Fibroblast of lung (primary cell): ENCODE measurements around the gene OPRM1. TPM values are rescaled to one million over a fixed set of nuclear protein-coding genes. Genes with fewer than 3 reads are reported as not detected.

ENCODE experiments used
- DNase-seq, 2 donors: peaks; one replicate each; pipeline versions ENCODE4 v3.0.0 to v3.0.0-alpha.2; 2010; ENCODE audit warnings: low read depth in 2 of 2
- H2AFZ ChIP-seq: 2 replicates; pipeline ENCODE4 v1.5.1; 2012; ENCODE audit warnings: low read length, control low read depth, inconsistent platforms
- H3K27ac ChIP-seq: 2 replicates; pipeline ENCODE4 v1.5.1; 2011; ENCODE audit warnings: low read length, control low read depth; ENCODE audit not compliant: insufficient read depth
- H3K27me3 ChIP-seq: 2 replicates; pipeline ENCODE4 v1.5.1; 2011; ENCODE audit warnings: mild to moderate bottlenecking, low read length; ENCODE audit not compliant: control insufficient read depth, insufficient read depth
- H3K36me3 ChIP-seq: 2 replicates; pipeline ENCODE4 v1.5.1; 2011; ENCODE audit warnings: low read length; ENCODE audit not compliant: control insufficient read depth, insufficient read depth
- H3K4me1 ChIP-seq: 2 replicates; pipeline ENCODE4 v1.5.1; 2011; ENCODE audit warnings: low read length; ENCODE audit not compliant: control insufficient read depth, insufficient read depth; ENCODE audit errors: extremely low read depth
- H3K4me2 ChIP-seq: 2 replicates; pipeline ENCODE4 v1.5.1; 2011; ENCODE audit warnings: low read length, control low read depth; ENCODE audit not compliant: insufficient read depth; ENCODE audit errors: extremely low read depth
- H3K4me3 ChIP-seq, 4 experiments: fragments of 200-600 bp in 1 of 4; sonication (generic) in 1 of 4; replicated peaks in 1 of 4; 2 replicates each; pipeline ENCODE4 v1.5.1; 2011 to 2016; ENCODE audit warnings: low read length in 4 of 4, low read depth in 3 of 4, mild to moderate bottlenecking in 3 of 4, control low read depth in 2 of 4, inconsistent platforms in 1 of 4, mixed read lengths in 1 of 4; ENCODE audit not compliant: insufficient read depth in 1 of 4; ENCODE audit errors: control extremely low read depth in 1 of 4
- H3K79me2 ChIP-seq: 2 replicates; pipeline ENCODE4 v1.5.1; 2012; ENCODE audit warnings: mild to moderate bottlenecking, low read length, inconsistent platforms; ENCODE audit not compliant: control insufficient read depth, insufficient read depth
- H3K9ac ChIP-seq: 2 replicates; pipeline ENCODE4 v1.5.1; 2011; ENCODE audit warnings: mild to moderate bottlenecking, low read length, control low read depth; ENCODE audit not compliant: insufficient read depth
- H3K9me3 ChIP-seq: 2 replicates; pipeline ENCODE4 v1.5.1; 2012; ENCODE audit warnings: low read depth, low read length; ENCODE audit not compliant: control insufficient read depth, insufficient read depth
- H4K20me1 ChIP-seq: 2 replicates; pipeline ENCODE4 v1.5.1; 2011; ENCODE audit warnings: low read length; ENCODE audit not compliant: control insufficient read depth, insufficient read depth; ENCODE audit errors: extremely low read depth
- EZH2 ChIP-seq: IDR thresholded peaks from 2 replicates; pipeline ENCODE4 v1.5.1; 2012; ENCODE audit warnings: low read length, control low read depth, mild to moderate bottlenecking; ENCODE audit errors: missing control alignments
- polyA plus RNA-seq, 2 donors: library from polyadenylated mRNA; depleted of rRNA in 1 of 2; stranded (reverse) in 1 of 2; unstranded in 1 of 2; fragments of >200 nt; gene quantifications; 2 replicates each; pipeline ENCODE4 v1.2.1, GENCODE V29; 2011 to 2012; ENCODE audit warnings: missing spikeins in 1 of 2
- total RNA-seq: library from RNA; depleted of rRNA; stranded (reverse); fragments of >200 nt; gene quantifications from 2 replicates; pipeline ENCODE4 v1.2.1, GENCODE V29; 2014
- TF ChIP-seq, protein P1 (sequence below), 2 donors: IDR thresholded peaks in 1 of 2; conservative IDR thresholded peaks in 1 of 2; 1 replicate in 1 of 2; 2 replicates in 1 of 2; pipeline ENCODE4 v1.5.1; 2011 to 2012; ENCODE audit warnings: low read length in 2 of 2, control low read depth in 1 of 2, inconsistent platforms in 1 of 2, low read depth in 1 of 2, mild to moderate bottlenecking in 1 of 2

The OPRM1 gene
- total and polyA plus RNA-seq, 2 donors (not counting 1 experiment from before 2014, with no cell fraction given) = not detected

DNA sequence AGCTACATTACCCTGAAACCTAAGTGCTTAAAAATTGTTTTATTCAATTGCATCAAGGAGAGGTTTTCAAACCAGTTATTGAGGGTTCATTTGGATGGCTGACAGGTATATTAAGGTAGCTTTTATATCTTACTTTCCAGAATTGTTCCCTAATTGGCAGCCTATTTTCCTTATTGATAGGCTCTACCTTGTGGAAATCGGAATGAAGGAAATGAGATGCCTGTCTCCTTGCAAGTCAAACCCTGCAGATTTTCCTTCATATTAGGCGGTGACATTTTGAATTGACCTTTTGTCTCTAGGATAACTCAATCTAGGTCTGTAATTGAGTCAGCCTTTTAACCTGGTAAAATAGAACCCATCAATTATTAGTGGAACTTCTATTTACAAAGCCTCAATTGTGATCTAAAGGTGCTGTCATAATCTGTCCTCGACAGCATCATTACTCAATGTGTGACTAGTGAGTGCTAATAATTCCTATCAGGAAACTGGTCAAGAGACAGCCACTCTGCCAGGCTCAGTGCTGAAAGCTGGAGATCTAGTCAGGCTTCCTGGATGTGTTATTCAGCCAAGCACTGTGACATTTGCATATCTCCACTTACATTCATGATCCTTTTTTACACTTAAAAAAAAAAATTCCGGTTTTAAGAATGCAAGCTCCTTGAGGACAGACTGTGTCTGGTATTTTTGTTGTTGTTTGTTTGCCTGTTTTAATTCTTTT is 20.1 kb downstream of the OPRM1 start:
- no peaks in the 10 kb centered on the region for H3K9me3 ChIP-seq
- no peak for DNase-seq
- no peaks in the 10 kb centered on the region for H3K27me3 ChIP-seq
- no peak overlapping the region for H2AFZ ChIP-seq
- no peaks in the 10 kb centered on the region for H3K4me1 ChIP-seq
- H4K20me1 ChIP-seq = no peaks in the 10 kb centered on the region
- no peak overlapping the region for H3K4me2 ChIP-seq
- no peak overlapping the region for H3K9ac ChIP-seq
- H3K27ac ChIP-seq = no peak overlapping the region
- no peaks in the 10 kb centered on the region for H3K36me3 ChIP-seq
- no peaks in the 10 kb centered on the region for H3K79me2 ChIP-seq
- H3K4me3 ChIP-seq = no peak overlapping the region
- TF ChIP-seq EZH2 = no peak
- TF ChIP-seq, protein P1, sequence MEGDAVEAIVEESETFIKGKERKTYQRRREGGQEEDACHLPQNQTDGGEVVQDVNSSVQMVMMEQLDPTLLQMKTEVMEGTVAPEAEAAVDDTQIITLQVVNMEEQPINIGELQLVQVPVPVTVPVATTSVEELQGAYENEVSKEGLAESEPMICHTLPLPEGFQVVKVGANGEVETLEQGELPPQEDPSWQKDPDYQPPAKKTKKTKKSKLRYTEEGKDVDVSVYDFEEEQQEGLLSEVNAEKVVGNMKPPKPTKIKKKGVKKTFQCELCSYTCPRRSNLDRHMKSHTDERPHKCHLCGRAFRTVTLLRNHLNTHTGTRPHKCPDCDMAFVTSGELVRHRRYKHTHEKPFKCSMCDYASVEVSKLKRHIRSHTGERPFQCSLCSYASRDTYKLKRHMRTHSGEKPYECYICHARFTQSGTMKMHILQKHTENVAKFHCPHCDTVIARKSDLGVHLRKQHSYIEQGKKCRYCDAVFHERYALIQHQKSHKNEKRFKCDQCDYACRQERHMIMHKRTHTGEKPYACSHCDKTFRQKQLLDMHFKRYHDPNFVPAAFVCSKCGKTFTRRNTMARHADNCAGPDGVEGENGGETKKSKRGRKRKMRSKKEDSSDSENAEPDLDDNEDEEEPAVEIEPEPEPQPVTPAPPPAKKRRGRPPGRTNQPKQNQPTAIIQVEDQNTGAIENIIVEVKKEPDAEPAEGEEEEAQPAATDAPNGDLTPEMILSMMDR (conservative IDR thresholded peaks at IDR 0.05 in 1 of 2, IDR thresholded peaks at IDR 0.05 in 1 of 2; ENCODE audit: low read depth in 1 of 2, low read length in 2 of 2) = no peak

DNA sequence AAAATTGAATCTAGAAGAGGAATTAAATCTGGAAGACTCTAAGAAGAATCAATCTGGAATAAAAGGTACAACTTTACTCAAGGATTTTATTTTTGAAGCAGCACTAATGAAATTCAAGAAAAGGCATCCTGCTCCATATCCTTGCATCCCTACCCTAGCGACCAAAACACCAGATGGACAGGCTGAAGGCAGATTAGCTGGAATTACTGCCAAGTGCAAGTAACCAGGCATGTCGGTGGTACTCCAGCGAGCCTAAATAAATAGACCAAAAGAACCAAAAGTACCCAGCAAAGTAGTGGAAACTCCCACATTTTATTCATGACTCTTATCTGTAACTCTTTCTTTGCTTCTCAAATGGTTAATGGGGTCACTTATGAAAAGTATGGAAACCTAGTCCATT is 21.0 kb downstream of the OPRM1 start:
- Histone ChIP-seq H3K4me2 (no peak overlapping the region), H2AFZ (no peak overlapping the region), H3K4me3 (no peak overlapping the region), H4K20me1 (no peaks in the 10 kb centered on the region), H3K9ac (no peak overlapping the region), H3K27ac (no peak overlapping the region), H3K36me3 (no peaks in the 10 kb centered on the region), H3K79me2 (no peaks in the 10 kb centered on the region), H3K9me3 (no peaks in the 10 kb centered on the region), H3K27me3 (no peaks in the 10 kb centered on the region), H3K4me1 (no peaks in the 10 kb centered on the region)
- no peak for TF ChIP-seq EZH2
- TF ChIP-seq, protein P1 (conservative IDR thresholded peaks at IDR 0.05 in 1 of 2, IDR thresholded peaks at IDR 0.05 in 1 of 2; ENCODE audit: low read depth in 1 of 2, low read length in 2 of 2) = no peak
- no peak for DNase-seq

DNA sequence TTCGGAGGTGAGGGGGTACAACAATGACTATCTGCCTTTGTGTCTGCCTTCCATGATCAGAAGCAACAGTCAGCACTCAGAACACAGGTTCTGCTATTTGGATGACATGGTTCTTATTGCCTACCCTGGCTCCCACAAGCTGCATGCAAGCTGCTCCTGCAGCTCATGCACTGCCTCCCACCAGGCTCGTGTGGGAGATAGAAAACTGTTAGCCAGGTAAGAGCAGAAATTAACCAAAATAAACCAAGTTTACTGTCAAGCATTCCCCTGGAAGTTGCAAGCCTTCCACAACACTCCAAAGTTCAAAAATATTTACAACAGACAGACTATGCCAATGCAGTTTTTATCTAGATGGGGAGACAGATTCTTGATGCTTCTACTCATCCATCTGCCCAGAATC is 31.0 kb downstream of the OPRM1 start:
- H3K9me3 ChIP-seq = no peaks in the 10 kb centered on the region
- H3K79me2 ChIP-seq = no peaks in the 10 kb centered on the region
- H3K4me2 ChIP-seq = no peak overlapping the region
- no peak overlapping the region for H3K4me3 ChIP-seq
- DNase-seq = no peak
- H3K27me3 ChIP-seq = no peaks in the 10 kb centered on the region
- no peak overlapping the region for H2AFZ ChIP-seq
- H3K27ac ChIP-seq = no peak overlapping the region
- TF ChIP-seq, protein P1 (conservative IDR thresholded peaks at IDR 0.05 in 1 of 2, IDR thresholded peaks at IDR 0.05 in 1 of 2; ENCODE audit: low read depth in 1 of 2, low read length in 2 of 2) = no peak
- TF ChIP-seq EZH2 = no peak
- no peaks in the 10 kb centered on the region for H3K4me1 ChIP-seq
- no peaks in the 10 kb centered on the region for H3K36me3 ChIP-seq
- no peaks in the 10 kb centered on the region for H4K20me1 ChIP-seq
- H3K9ac ChIP-seq = no peak overlapping the region
